Measurements from ENCODE around the gene ADCY6. TPM values are rescaled to one million over a fixed set of nuclear protein-coding genes. Genes with fewer than 3 reads are reported as not detected.

The ADCY6 gene
- total RNA-seq, 2 experiments from 2014 or later, result 0.18 TPM; not detected in 1

Other genes with a start within 250 kb of the ADCY6 start
- gene LALBA, start 219.0 kb downstream of the ADCY6 start, total RNA-seq, result not detected
- gene KANSL2, start 106.9 kb downstream of the ADCY6 start, total RNA-seq, result 10 to 100 TPM; 59.7 to 62.0 TPM
- 10 to 100 TPM; 62.0 to 65.5 TPM for gene CCNT1, start 72.4 kb downstream of the ADCY6 start, total RNA-seq
- gene CACNB3, start 29.4 kb upstream of the ADCY6 start, total RNA-seq, result 1 to 10 TPM; 4.4 to 4.6 TPM
- 100 to 1,000 TPM; 123 to 129 TPM for gene DDX23, start 63.1 kb upstream of the ADCY6 start, total RNA-seq
- gene RND1, start 76.8 kb upstream of the ADCY6 start, total RNA-seq, result 1 to 10 TPM; 2.6 to 3.1 TPM
- gene FKBP11, start 136.4 kb upstream of the ADCY6 start, total RNA-seq, result 100 to 1,000 TPM in 1 of 2 experiments, 10 to 100 TPM in 1; 97.4 to 104 TPM
- gene ARF3, start 168.4 kb upstream of the ADCY6 start, total RNA-seq, result 10 to 100 TPM; 81.8 to 82.5 TPM
- gene WNT10B, start 182.6 kb upstream of the ADCY6 start, total RNA-seq, result under 1 TPM; 0.24 to 0.39 TPM
- gene WNT1, start 189.2 kb upstream of the ADCY6 start, total RNA-seq, result not detected
- gene DDN, start 210.3 kb upstream of the ADCY6 start, total RNA-seq, result 1 to 10 TPM; 1.3 to 1.4 TPM
- gene PRKAG1, start 229.7 kb upstream of the ADCY6 start, total RNA-seq, result 10 to 100 TPM; 57.9 to 60.9 TPM